GM23338 (cell line): ENCODE data around the gene IQCK.

Experiments used
- CREB1 ChIP-seq: fragments of 250-450 bp; sonication (Bioruptor Pico); IDR thresholded peaks from 2 replicates; pipeline ENCODE4 v1.5.0; 2020; ENCODE audit warnings: low read depth, mild to moderate bottlenecking, moderate library complexity
- EZH2 ChIP-seq: fragments of 200-600 bp; sonication (generic); IDR thresholded peaks from one replicate; pipeline ENCODE4 v1.8.0; 2017; ENCODE audit warnings: antibody characterized with exemption, mild to moderate bottlenecking, low read depth; ENCODE audit not compliant: unreplicated experiment
- EZH2phosphoT487 ChIP-seq: fragments of 200-600 bp; sonication (generic); IDR thresholded peaks from one replicate; pipeline ENCODE4 v1.8.1; 2018; ENCODE audit warnings: antibody characterized with exemption; ENCODE audit not compliant: unreplicated experiment
- JUNB ChIP-seq: IDR thresholded peaks from one replicate; pipeline ENCODE4 v1.6.1; 2016; ENCODE audit warnings: antibody characterized with exemption; ENCODE audit not compliant: unreplicated experiment
- POLR2AphosphoS5 ChIP-seq: IDR thresholded peaks from 2 replicates; pipeline ENCODE4 v1.6.1; 2016; ENCODE audit warnings: antibody characterized with exemption, low read depth
- STAT1 ChIP-seq: IDR thresholded peaks from one replicate; pipeline ENCODE4 v1.6.1; 2016; ENCODE audit warnings: antibody characterized with exemption; ENCODE audit not compliant: unreplicated experiment
- ZNF114 ChIP-seq: fragments of 250-450 bp; sonication (Bioruptor Pico); IDR thresholded peaks from 2 replicates; pipeline ENCODE4 v1.5.0; 2020; ENCODE audit warnings: mild to moderate bottlenecking, moderate library complexity
- ZNF331 ChIP-seq: fragments of 250-450 bp; sonication (Bioruptor Pico); IDR thresholded peaks from 2 replicates; pipeline ENCODE4 v1.5.0; 2020; ENCODE audit warnings: low read depth, mild to moderate bottlenecking, moderate library complexity
- TF ChIP-seq, protein P1 (sequence below), 2 experiments: fragments of 200-600 bp in 1 of 2; sonication (generic) in 1 of 2; conservative IDR thresholded peaks; 2 replicates each; pipeline versions ENCODE4 v1.5.1 to v1.6.1; 2016 to 2017; ENCODE audit warnings: antibody characterized with exemption in 2 of 2, low read depth in 2 of 2, mild to moderate bottlenecking in 2 of 2, moderate library complexity in 1 of 2
- TF ChIP-seq, protein P2 (sequence below): IDR thresholded peaks from one replicate; pipeline ENCODE4 v1.6.1; 2018; ENCODE audit warnings: antibody characterized with exemption; ENCODE audit not compliant: unreplicated experiment
- TF ChIP-seq, protein P3 (sequence below): IDR thresholded peaks from 2 replicates; pipeline ENCODE4 v1.6.1; 2016; ENCODE audit warnings: antibody characterized with exemption
- TF ChIP-seq, protein P4 (sequence below): fragments of 250-450 bp; sonication (Bioruptor Pico); IDR thresholded peaks from 2 replicates; pipeline ENCODE4 v1.5.0; 2020; ENCODE audit warnings: mild to moderate bottlenecking, moderate library complexity

DNA sequence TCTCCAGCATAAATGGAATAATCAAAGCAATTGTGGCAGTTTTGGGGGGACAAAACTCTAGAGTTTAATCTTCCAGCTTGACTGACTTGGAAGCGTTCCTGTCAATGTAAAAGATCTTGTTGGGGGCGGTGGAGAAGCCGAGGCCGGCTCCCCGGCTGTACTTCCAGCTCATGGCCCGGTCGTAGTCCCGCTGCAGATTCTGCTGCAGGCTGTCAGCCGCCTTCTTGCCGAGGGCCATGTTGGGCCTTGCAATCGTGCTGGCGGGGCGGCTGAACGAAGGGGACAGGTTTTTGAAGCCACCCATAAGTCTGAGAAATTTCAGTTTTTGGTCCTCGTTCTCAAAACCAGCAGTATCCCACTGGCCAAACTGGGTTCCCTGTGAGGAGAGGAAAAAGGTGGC is 11.2 kb upstream of the IQCK start:
- TF ChIP-seq EZH2phosphoT487 = no peak
- TF ChIP-seq, protein P1, sequence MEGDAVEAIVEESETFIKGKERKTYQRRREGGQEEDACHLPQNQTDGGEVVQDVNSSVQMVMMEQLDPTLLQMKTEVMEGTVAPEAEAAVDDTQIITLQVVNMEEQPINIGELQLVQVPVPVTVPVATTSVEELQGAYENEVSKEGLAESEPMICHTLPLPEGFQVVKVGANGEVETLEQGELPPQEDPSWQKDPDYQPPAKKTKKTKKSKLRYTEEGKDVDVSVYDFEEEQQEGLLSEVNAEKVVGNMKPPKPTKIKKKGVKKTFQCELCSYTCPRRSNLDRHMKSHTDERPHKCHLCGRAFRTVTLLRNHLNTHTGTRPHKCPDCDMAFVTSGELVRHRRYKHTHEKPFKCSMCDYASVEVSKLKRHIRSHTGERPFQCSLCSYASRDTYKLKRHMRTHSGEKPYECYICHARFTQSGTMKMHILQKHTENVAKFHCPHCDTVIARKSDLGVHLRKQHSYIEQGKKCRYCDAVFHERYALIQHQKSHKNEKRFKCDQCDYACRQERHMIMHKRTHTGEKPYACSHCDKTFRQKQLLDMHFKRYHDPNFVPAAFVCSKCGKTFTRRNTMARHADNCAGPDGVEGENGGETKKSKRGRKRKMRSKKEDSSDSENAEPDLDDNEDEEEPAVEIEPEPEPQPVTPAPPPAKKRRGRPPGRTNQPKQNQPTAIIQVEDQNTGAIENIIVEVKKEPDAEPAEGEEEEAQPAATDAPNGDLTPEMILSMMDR (conservative IDR thresholded peaks at IDR 0.05; ENCODE audit: low read depth in 2 of 2) = no peak
- TF ChIP-seq, protein P2, sequence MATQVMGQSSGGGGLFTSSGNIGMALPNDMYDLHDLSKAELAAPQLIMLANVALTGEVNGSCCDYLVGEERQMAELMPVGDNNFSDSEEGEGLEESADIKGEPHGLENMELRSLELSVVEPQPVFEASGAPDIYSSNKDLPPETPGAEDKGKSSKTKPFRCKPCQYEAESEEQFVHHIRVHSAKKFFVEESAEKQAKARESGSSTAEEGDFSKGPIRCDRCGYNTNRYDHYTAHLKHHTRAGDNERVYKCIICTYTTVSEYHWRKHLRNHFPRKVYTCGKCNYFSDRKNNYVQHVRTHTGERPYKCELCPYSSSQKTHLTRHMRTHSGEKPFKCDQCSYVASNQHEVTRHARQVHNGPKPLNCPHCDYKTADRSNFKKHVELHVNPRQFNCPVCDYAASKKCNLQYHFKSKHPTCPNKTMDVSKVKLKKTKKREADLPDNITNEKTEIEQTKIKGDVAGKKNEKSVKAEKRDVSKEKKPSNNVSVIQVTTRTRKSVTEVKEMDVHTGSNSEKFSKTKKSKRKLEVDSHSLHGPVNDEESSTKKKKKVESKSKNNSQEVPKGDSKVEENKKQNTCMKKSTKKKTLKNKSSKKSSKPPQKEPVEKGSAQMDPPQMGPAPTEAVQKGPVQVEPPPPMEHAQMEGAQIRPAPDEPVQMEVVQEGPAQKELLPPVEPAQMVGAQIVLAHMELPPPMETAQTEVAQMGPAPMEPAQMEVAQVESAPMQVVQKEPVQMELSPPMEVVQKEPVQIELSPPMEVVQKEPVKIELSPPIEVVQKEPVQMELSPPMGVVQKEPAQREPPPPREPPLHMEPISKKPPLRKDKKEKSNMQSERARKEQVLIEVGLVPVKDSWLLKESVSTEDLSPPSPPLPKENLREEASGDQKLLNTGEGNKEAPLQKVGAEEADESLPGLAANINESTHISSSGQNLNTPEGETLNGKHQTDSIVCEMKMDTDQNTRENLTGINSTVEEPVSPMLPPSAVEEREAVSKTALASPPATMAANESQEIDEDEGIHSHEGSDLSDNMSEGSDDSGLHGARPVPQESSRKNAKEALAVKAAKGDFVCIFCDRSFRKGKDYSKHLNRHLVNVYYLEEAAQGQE = no peak
- TF ChIP-seq POLR2AphosphoS5 = no peak
- TF ChIP-seq EZH2 = no peak
- no peak for TF ChIP-seq ZNF331
- TF ChIP-seq, protein P3, sequence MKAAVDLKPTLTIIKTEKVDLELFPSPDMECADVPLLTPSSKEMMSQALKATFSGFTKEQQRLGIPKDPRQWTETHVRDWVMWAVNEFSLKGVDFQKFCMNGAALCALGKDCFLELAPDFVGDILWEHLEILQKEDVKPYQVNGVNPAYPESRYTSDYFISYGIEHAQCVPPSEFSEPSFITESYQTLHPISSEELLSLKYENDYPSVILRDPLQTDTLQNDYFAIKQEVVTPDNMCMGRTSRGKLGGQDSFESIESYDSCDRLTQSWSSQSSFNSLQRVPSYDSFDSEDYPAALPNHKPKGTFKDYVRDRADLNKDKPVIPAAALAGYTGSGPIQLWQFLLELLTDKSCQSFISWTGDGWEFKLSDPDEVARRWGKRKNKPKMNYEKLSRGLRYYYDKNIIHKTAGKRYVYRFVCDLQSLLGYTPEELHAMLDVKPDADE = no peak
- no peak for TF ChIP-seq JUNB
- TF ChIP-seq ZNF114 (CRISPR knock-in tag) = no peak
- no peak for TF ChIP-seq CREB1 (CRISPR knock-in tag)
- TF ChIP-seq STAT1 = no peak
- TF ChIP-seq, protein P4, sequence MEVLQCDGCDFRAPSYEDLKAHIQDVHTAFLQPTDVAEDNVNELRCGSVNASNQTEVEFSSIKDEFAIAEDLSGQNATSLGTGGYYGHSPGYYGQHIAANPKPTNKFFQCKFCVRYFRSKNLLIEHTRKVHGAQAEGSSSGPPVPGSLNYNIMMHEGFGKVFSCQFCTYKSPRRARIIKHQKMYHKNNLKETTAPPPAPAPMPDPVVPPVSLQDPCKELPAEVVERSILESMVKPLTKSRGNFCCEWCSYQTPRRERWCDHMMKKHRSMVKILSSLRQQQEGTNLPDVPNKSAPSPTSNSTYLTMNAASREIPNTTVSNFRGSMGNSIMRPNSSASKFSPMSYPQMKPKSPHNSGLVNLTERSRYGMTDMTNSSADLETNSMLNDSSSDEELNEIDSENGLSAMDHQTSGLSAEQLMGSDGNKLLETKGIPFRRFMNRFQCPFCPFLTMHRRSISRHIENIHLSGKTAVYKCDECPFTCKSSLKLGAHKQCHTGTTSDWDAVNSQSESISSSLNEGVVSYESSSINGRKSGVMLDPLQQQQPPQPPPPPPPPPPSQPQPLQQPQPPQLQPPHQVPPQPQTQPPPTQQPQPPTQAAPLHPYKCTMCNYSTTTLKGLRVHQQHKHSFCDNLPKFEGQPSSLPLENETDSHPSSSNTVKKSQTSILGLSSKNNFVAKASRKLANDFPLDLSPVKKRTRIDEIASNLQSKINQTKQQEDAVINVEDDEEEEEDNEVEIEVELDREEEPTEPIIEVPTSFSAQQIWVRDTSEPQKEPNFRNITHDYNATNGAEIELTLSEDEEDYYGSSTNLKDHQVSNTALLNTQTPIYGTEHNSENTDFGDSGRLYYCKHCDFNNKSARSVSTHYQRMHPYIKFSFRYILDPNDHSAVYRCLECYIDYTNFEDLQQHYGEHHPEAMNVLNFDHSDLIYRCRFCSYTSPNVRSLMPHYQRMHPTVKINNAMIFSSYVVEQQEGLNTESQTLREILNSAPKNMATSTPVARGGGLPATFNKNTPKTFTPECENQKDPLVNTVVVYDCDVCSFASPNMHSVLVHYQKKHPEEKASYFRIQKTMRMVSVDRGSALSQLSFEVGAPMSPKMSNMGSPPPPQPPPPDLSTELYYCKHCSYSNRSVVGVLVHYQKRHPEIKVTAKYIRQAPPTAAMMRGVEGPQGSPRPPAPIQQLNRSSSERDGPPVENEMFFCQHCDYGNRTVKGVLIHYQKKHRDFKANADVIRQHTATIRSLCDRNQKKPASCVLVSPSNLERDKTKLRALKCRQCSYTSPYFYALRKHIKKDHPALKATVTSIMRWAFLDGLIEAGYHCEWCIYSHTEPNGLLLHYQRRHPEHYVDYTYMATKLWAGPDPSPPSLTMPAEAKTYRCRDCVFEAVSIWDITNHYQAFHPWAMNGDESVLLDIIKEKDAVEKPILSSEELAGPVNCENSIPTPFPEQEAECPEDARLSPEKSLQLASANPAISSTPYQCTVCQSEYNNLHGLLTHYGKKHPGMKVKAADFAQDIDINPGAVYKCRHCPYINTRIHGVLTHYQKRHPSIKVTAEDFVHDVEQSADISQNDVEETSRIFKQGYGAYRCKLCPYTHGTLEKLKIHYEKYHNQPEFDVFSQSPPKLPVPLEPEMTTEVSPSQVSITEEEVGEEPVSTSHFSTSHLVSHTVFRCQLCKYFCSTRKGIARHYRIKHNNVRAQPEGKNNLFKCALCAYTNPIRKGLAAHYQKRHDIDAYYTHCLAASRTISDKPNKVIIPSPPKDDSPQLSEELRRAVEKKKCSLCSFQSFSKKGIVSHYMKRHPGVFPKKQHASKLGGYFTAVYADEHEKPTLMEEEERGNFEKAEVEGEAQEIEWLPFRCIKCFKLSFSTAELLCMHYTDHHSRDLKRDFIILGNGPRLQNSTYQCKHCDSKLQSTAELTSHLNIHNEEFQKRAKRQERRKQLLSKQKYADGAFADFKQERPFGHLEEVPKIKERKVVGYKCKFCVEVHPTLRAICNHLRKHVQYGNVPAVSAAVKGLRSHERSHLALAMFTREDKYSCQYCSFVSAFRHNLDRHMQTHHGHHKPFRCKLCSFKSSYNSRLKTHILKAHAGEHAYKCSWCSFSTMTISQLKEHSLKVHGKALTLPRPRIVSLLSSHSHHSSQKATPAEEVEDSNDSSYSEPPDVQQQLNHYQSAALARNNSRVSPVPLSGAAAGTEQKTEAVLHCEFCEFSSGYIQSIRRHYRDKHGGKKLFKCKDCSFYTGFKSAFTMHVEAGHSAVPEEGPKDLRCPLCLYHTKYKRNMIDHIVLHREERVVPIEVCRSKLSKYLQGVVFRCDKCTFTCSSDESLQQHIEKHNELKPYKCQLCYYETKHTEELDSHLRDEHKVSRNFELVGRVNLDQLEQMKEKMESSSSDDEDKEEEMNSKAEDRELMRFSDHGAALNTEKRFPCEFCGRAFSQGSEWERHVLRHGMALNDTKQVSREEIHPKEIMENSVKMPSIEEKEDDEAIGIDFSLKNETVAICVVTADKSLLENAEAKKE (CRISPR knock-in tag) = no peak
